HG02678 (cell line): ENCODE results near the gene PLA1A.
"Not testable (repeated sequence)": the region's sequence is repeated elsewhere in the genome, so short reads cannot be mapped to it uniquely, and the experiment has no call there.

Experiments
- ATAC-seq: cut with Tn5 transposase; IDR thresholded peaks from one replicate; pipeline ENCODE4 v1.9.1; 2021; ENCODE audit warnings: mild to moderate bottlenecking, moderate library complexity; ENCODE audit not compliant: unreplicated experiment

Gene PLA1A

DNA sequence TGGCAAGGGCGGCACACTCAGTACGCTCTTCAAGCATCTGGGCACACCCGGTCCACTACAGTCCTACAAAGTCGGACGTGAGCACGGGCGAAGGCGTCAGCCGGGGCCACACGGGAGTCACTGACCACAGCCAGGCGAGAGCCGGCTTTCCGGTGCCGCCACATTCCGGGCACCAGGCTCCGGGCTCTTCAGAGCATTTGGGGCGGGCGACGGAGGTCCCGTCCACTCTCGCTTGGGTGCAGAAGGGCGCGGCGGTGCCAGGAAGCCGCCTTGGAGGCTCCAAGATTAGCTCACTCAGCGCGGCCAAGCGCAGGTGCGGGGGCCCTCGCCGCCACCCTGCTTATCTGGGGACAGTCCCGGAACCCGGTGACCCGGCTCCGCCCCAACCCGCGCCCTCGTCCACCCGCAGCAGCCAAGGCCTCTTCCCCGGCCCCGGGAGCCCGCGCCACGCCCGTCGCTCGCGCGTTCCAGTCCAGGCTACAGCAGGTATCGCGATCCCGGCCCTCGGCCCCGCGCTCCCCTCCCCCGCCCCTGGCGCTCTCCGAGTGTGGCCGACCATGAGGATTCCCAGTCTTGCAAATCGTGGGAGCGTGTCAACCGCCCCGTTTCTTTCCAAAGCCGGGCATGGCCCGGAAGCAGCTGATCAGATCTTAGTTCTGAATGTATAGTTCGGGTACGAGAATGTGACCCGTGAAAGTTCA is 18.2 kb upstream of the PLA1A start, which contains the start of gene ADPRH:
TSS of gene ADPRH (plus strand) at position 127 of the 701 bp plus-strand sequence. CDS start 2,678 bp downstream, outside the sequence.
- ATAC-seq, result peak; percentile 58

DNA sequence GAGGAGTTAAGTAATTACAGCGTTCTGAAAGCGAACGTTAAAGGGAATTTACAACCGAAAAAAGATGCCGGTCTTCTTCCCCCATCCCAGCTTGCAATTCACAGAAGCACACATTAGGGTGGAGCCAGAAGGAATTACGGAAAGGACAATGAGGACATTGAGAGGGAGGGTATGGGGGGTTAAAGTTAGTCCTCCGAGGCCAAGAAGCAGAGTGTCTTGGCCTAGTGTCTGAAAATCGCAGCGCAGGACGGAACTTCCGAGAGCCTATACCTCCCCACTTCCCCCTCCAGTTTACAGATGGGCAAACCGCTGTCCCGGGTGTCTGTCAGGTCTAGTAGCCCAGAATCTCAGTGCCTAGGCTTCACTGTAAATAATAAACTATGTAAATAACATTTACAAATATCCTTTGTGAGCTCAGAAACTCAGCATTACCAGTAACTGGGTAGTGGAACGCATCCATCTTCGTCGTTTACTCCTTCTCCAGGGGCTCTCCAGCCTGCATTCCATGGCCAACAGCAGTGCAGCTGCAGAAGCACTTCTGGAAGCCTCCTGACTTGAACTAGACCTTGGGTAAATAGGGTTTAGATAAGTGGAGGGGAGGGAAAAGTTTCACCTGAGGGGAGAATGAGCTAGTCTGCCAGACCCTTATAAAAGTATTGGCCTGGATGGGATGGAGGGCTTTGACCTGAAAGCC is 17.5 kb upstream of the PLA1A start:
- ATAC-seq, result peak; percentile 74

- peak; percentile 37 for ATAC-seq
Measured at GRCh38 chr3:119582178-119582577, 15.5 kb upstream of the PLA1A start.

- no peak for ATAC-seq
Measured at GRCh38 chr3:119585208-119585607, 12.5 kb upstream of the PLA1A start.

DNA sequence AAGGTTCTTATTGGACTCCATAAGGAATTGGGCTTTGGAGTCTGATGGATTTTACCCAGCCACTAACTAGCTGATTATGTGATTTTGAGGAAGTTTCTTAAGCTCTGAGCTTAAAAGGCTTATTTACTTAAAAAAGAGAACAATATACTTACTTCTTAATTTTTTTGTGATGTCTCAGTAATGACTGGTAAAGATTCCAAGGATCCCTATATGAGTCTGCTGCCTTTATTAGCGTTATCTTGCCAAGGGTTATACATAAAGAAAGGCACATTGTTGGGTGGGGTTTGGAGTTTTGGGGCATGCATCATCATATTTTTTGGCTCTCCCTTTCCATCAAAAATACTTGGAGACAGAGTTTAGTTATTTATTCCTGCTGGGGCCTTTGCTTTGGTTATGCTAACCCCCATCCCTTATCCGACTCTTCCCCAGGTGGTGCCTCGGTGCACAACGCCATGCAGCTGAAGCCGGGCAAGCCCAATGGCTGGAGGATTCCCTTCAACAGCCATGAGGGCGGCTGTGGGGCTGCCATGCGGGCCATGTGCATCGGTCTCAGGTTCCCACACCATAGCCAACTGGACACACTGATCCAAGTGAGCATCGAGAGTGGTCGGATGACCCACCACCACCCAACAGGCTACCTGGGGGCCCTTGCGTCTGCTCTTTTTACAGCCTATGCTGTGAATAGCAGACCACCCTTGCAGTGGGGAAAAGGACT is 11.7 kb upstream of the PLA1A start:
- no peak for ATAC-seq

DNA sequence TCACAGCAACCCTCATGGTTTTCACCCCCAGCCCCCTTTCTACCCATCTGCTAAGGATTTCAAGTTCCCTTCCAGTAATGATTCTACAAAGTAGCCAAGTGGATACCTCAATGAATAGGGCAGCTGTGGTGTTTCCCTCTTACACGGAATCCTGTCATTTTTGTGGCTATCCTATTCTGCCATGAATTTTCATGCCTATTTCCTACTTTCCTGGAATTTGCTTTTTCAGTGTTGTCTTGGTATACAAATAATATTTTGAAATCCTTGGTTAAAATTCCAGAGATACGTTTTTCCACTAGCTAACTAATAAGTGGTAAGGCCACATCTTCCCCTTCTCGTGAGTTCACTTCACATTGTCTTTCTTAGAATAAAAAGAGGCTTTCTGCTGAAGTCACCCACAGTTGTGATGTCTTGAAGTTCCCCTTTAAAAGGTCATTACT is 10.9 kb upstream of the PLA1A start:
- ATAC-seq, result no peak

DNA sequence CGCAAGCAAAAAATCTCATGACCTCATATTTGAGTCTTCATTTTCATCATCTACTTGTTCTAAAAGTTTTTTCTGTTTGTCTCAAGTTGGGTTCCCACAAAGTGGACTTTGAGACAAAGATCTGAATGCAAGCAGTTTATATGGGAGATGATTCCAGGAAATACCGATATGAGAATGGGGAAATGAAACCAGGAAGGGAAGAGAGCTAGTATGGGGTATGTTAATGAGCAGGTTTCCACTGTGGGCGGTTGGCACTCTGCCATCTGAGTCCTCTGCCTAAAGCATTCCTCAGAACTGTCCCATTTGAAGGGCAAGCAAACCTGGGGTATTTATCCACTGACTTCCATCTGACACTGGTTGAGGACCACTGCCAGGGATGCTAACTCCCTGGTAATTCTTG is 9.6 kb upstream of the PLA1A start:
- ATAC-seq, result peak; percentile 57

GRCh38 chr3:119589102-119589773 is 8.4 kb upstream of the PLA1A start:
- no peak for ATAC-seq

- ATAC-seq, result no peak
Measured at GRCh38 chr3:119590706-119591105, 7.0 kb upstream of the PLA1A start.

- ATAC-seq, result no peak
Measured at GRCh38 chr3:119592861-119593260, 4.8 kb upstream of the PLA1A start.

GRCh38 chr3:119594066-119594465 is 3.6 kb upstream of the PLA1A start:
- no peak for ATAC-seq

DNA sequence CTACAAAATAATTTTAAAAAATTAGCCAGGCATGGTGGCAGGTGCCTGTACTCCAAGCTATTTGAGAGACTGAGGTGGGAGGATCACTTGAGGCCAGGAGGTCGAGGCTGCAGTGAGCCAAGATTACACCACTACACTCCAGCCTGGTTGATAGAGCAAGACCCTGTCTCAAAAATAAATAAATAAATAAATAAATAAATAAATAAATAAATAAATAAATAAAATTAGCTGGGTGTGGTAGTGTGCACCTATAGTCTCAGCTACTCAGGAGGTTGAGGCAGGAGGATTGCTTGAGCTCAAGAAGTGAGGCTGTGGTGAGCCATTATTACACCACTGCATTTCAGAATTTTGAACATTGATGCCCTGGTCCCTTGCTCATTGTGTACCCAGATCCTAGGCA is 2.8 kb upstream of the PLA1A start:
- ATAC-seq, result not testable (repeated sequence)

GRCh38 chr3:119595639-119596334 is 1.9 kb upstream of the PLA1A start:
- no peak for ATAC-seq

- ATAC-seq, result no peak
Measured at GRCh38 chr3:119596398-119596797, 1.3 kb upstream of the PLA1A start.

- peak; percentile 46 for ATAC-seq
Measured at GRCh38 chr3:119598410-119599098, 869 bp downstream of the PLA1A start.

DNA sequence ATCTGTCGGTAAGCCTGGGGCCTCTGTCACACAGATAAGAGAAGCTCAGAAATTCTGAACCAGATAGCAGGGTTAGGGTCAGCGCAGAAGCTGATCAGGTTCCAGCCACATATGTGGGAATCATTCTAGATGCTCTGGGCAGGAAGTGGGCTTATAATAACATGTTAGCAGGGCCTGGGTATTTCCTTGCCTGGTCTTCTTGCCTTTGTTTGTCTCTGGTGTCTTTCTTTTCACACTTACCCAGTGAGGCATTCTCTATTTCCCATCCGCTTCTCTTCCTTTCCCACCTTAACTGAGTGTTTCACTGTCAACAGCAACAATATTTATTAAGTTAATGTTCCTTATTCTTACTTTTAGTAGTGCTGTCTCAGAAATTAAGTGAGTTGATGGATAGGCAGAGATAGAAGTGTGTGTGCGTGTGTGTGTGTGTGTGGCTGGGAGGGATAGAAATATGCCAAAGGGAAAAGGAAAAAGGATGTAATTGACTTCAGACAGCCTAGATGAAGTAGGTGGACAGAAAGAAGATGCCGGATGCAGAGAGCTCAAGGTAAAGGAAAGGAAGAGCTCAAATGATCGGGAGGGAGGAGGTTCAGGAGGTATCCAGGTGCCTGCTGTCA is 2.0 kb downstream of the PLA1A start:
- no peak for ATAC-seq

DNA sequence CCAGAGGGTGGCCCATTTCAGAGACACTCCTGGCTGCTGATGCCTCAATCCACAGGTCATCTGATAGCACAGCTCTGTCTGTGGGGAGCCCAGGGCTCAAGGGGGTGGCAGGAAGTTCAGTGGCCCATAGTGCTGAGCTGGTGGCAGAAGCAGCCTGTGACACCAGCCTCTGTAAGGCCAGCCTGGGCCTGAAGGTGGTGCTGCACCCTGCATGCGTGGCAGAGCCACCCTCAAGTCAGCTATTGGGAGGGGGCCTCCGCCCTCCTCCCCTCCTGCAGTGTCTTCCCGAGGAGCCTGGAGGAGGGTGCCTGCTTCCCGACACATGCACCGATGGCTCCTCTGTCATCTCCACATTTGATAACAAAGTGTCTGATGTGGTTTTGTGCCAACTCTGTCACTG is 3.0 kb downstream of the PLA1A start:
- ATAC-seq, result peak; percentile 59

DNA sequence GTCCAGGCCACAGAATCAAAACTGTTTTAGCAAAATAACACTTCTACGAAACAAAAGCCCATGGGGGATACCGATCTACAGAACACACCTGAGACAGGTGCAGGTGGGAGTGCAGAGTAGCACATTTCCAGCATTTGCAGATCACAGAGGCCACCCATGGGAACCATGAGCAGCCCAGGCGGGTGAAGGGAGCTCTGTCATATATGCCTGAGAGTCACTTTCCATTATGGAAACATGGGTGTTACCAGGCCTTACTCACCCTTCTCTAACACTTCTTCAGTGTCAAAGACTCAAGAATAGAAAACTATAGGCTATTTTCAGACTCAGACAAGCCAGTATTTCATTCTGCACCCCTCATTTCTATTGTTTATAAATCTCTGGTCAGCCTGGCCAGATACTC is 3.5 kb downstream of the PLA1A start:
- ATAC-seq, result peak; percentile 8

- ATAC-seq, result no peak
Measured at GRCh38 chr3:119602676-119603075, 5.0 kb downstream of the PLA1A start.

- no peak for ATAC-seq
Measured at GRCh38 chr3:119604878-119605277, 7.2 kb downstream of the PLA1A start.
